ENCODE data around the gene HOXA5.

DNA sequence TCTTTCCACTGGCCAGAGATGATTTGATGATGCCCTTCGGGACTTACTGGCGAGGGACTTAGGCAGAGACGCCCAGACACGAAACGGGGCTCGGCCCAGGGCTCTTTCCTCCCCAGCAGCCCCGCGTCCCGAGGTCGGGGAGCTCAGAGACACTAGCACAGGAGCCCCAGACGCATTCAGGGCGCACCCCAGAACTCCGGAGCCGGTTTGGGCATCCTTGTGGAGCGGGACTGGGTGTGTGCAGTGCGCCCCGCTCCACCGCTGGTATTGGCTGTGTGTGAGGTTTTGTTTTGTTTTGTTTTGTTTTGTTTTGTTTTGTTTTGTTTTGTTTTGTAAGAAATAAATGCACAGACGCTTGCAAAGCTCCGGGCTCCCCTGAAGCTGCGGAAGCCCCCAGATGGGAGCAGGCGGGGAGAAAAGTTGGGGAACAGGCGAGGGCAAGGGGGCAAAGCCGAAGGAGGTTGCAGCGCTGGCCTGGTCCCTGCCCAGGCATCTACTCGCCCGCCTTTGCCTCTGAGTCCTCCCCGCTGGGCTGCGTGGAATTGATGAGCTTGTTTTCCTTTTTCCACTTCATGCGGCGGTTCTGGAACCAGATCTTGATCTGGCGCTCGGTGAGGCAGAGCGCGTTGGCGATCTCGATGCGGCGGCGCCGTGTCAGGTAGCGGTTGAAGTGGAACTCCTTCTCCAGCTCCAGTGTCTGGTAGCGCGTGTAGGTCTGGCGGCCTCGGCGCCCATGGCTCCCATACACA lies 1.9 kb upstream of the HOXA5 start:
- TF ChIP-seq GATA2 (IDR thresholded peaks at IDR 0.05; ENCODE audit: low read depth, low read length) (no peak), GATA3 (IDR thresholded peaks at IDR 0.05; ENCODE audit: low read depth, low read length) (no peak)

All from SH-SY5Y (cell line).